GM19099 (cell line): ENCODE measurements around the gene DERL3.

ENCODE experiments used
- POLR2A ChIP-seq: IDR thresholded peaks from 3 replicates; pipeline ENCODE4 v1.6.1; 2011; ENCODE audit warnings: low read depth; ENCODE audit not compliant: insufficient read length; ENCODE audit errors: extremely low read depth

The DERL3 gene

GRCh38 chr22:23838681-23839468 is at the start of gene DERL3:
Gene DERL3, minus strand, starts transcription at chr22:23839006. Its CDS starts 19 bp downstream, at chr22:23838987.
- peak; percentile 31 for TF ChIP-seq POLR2A

GRCh38 chr22:23884140-23884539 is 45.3 kb upstream of the DERL3 start:
- no peak for TF ChIP-seq POLR2A

- no peak for TF ChIP-seq POLR2A
These were observed 44.9 kb upstream of the DERL3 start for GRCh38 chr22:23883658-23884057.

GRCh38 chr22:23882370-23882769 is 43.6 kb upstream of the DERL3 start:
- TF ChIP-seq POLR2A, result no peak

- no peak for TF ChIP-seq POLR2A
These were observed 39.4 kb upstream of the DERL3 start for GRCh38 chr22:23878219-23878618.

- TF ChIP-seq POLR2A, result no peak
These were observed 38.8 kb upstream of the DERL3 start for GRCh38 chr22:23877566-23877965.

GRCh38 chr22:23875801-23876200 is 37.0 kb upstream of the DERL3 start:
- no peak for TF ChIP-seq POLR2A

- TF ChIP-seq POLR2A, result no peak
These were observed 36.1 kb upstream of the DERL3 start for GRCh38 chr22:23874871-23875270.

- no peak for TF ChIP-seq POLR2A
These were observed 29.8 kb upstream of the DERL3 start for GRCh38 chr22:23868580-23868979.

GRCh38 chr22:23862103-23862502 is 23.3 kb upstream of the DERL3 start:
- TF ChIP-seq POLR2A, result no peak

- no peak for TF ChIP-seq POLR2A
These were observed 20.4 kb upstream of the DERL3 start for GRCh38 chr22:23859201-23859600.

- TF ChIP-seq POLR2A, result no peak
These were observed 19.6 kb upstream of the DERL3 start for GRCh38 chr22:23858484-23858815.

- TF ChIP-seq POLR2A, result peak; percentile 91
These were observed 19.0 kb upstream of the DERL3 start, which contains the start of gene SLC2A11 for GRCh38 chr22:23857606-23858483. Gene SLC2A11, plus strand, starts transcription at chr22:23857875. Its CDS starts 125 bp downstream, at chr22:23858000.

- TF ChIP-seq POLR2A, result no peak
These were observed 18.2 kb upstream of the DERL3 start for GRCh38 chr22:23856721-23857605.

- no peak for TF ChIP-seq POLR2A
These were observed 11.4 kb upstream of the DERL3 start for GRCh38 chr22:23850136-23850611.
